HEK293 (cell line): Measurements from ENCODE around the gene GTPBP3.

Source experiments
- PATZ1 ChIP-seq: fragments of 450-650 bp; formaldehyde crosslinking; IDR thresholded peaks from 2 replicates; pipeline ENCODE4 v1.5.1; 2016; ENCODE audit warnings: missing biosample characterization, missing genetic modification characterization
- PRDM10 ChIP-seq: fragments of 450-650 bp; formaldehyde crosslinking; IDR thresholded peaks from 2 replicates; pipeline ENCODE4 v1.5.1; 2016; ENCODE audit warnings: missing biosample characterization, missing genetic modification characterization
- REST ChIP-seq: fragments of 450-650 bp; formaldehyde crosslinking; IDR thresholded peaks from 2 replicates; pipeline ENCODE4 v1.5.1; 2016; ENCODE audit warnings: missing biosample characterization, missing genetic modification characterization
- SETDB1 ChIP-seq: IDR thresholded peaks from one replicate; pipeline ENCODE4 v1.6.1; 2017; ENCODE audit warnings: mild to moderate bottlenecking, low read length, moderate library complexity, mixed read lengths; ENCODE audit not compliant: insufficient read length
- SP2 ChIP-seq: fragments of 450-650 bp; formaldehyde crosslinking; IDR thresholded peaks from 2 replicates; pipeline ENCODE4 v1.5.1; 2016; ENCODE audit warnings: missing biosample characterization, missing genetic modification characterization
- ZBTB11 ChIP-seq: fragments of 450-650 bp; formaldehyde crosslinking; conservative IDR thresholded peaks from 2 replicates; pipeline ENCODE4 v1.5.1; 2016; ENCODE audit warnings: low read depth, missing biosample characterization, missing genetic modification characterization
- ZBTB20 ChIP-seq: fragments of 450-650 bp; formaldehyde crosslinking; IDR thresholded peaks from 2 replicates; pipeline ENCODE4 v1.5.1; 2016; ENCODE audit warnings: missing biosample characterization, missing genetic modification characterization
- ZBTB44 ChIP-seq: fragments of 450-650 bp; IDR thresholded peaks from 2 replicates; pipeline ENCODE4 v1.5.1; 2018; ENCODE audit warnings: missing biosample characterization, mild to moderate bottlenecking, missing genetic modification characterization
- ZBTB7A ChIP-seq: fragments of 450-650 bp; formaldehyde crosslinking; IDR thresholded peaks from 2 replicates; pipeline ENCODE4 v1.5.1; 2016; ENCODE audit warnings: low read depth, missing biosample characterization, missing genetic modification characterization
- ZBTB8A ChIP-seq: fragments of 450-650 bp; formaldehyde crosslinking; IDR thresholded peaks from 2 replicates; pipeline ENCODE4 v1.5.1; 2016; ENCODE audit warnings: missing biosample characterization, missing genetic modification characterization
- ZFP41 ChIP-seq: fragments of 450-650 bp; formaldehyde crosslinking; IDR thresholded peaks from 2 replicates; pipeline ENCODE4 v1.5.1; 2016; ENCODE audit warnings: missing biosample characterization, missing genetic modification characterization, borderline replicate concordance
- ZNF148 ChIP-seq: fragments of 450-650 bp; formaldehyde crosslinking; IDR thresholded peaks from 2 replicates; pipeline ENCODE4 v1.5.0; 2017; ENCODE audit warnings: missing biosample characterization, missing genetic modification characterization, borderline replicate concordance
- ZNF155 ChIP-seq: fragments of 450-650 bp; formaldehyde crosslinking; IDR thresholded peaks from 2 replicates; pipeline ENCODE4 v1.5.1; 2016; ENCODE audit warnings: missing biosample characterization, missing genetic modification characterization
- ZNF37A ChIP-seq: fragments of 450-650 bp; IDR thresholded peaks from 2 replicates; pipeline ENCODE4 v1.5.1; 2018; ENCODE audit warnings: missing biosample characterization, missing genetic modification characterization
- ZNF394 ChIP-seq: fragments of 450-650 bp; formaldehyde crosslinking; IDR thresholded peaks from 2 replicates; pipeline ENCODE4 v1.5.1; 2016; ENCODE audit warnings: missing biosample characterization, missing genetic modification characterization, mild to moderate bottlenecking, moderate library complexity, borderline replicate concordance
- ZNF449 ChIP-seq: fragments of 450-650 bp; formaldehyde crosslinking; IDR thresholded peaks from 2 replicates; pipeline ENCODE4 v1.5.1; 2017; ENCODE audit warnings: missing biosample characterization, mild to moderate bottlenecking, missing genetic modification characterization, moderate library complexity
- ZNF473 ChIP-seq: fragments of 450-650 bp; formaldehyde crosslinking; IDR thresholded peaks from 2 replicates; pipeline ENCODE4 v1.5.1; 2017; ENCODE audit warnings: missing biosample characterization, missing genetic modification characterization
- ZNF501 ChIP-seq: fragments of 450-650 bp; formaldehyde crosslinking; IDR thresholded peaks from 2 replicates; pipeline ENCODE4 v1.5.1; 2016; ENCODE audit warnings: missing biosample characterization, missing genetic modification characterization
- ZNF664 ChIP-seq: fragments of 450-650 bp; formaldehyde crosslinking; IDR thresholded peaks from 2 replicates; pipeline ENCODE4 v1.5.1; 2016; ENCODE audit warnings: missing biosample characterization, missing genetic modification characterization

The GTPBP3 gene

GRCh38 chr19:17336872-17337674, at the start of gene GTPBP3 (continued):
- peak; percentile 73 for TF ChIP-seq REST
- TF ChIP-seq ZBTB44 (tag by site-specific recombination) = no peak
- TF ChIP-seq PRDM10 (tag by site-specific recombination) = peak; percentile 88
- peak; percentile 75; the same call in 1 of the 2 replicates for TF ChIP-seq ZNF394 (tag by site-specific recombination)
- peak; percentile 91 for TF ChIP-seq ZBTB20 (tag by site-specific recombination)
- peak; percentile 100 for TF ChIP-seq SP2
- TF ChIP-seq PATZ1 = peak; percentile 80
- TF ChIP-seq ZNF449 (tag by site-specific recombination) = peak; percentile 44
- TF ChIP-seq ZBTB11 (tag by site-specific recombination) = peak; percentile 100
- no peak for TF ChIP-seq ZNF155 (tag by site-specific recombination)
- no peak for TF ChIP-seq ZNF37A (tag by site-specific recombination)
- TF ChIP-seq ZNF473 = no peak
- TF ChIP-seq ZNF664 = peak; percentile 76
- TF ChIP-seq SETDB1 = peak; percentile 82
- TF ChIP-seq ZBTB8A (tag by site-specific recombination) = peak; percentile 40
- peak; percentile 99 for TF ChIP-seq ZNF501 (tag by site-specific recombination)
- peak; percentile 79 for TF ChIP-seq ZNF148 (tag by site-specific recombination)
- no peak for TF ChIP-seq ZFP41 (tag by site-specific recombination)
- TF ChIP-seq ZBTB7A = peak; percentile 69
